ENCODE data around the gene EYA3. TPM values are rescaled to one million over a fixed set of nuclear protein-coding genes. Genes with fewer than 3 reads are reported as not detected.
"Not testable (repeated sequence)": the region's sequence is repeated elsewhere in the genome, so short reads cannot be mapped to it uniquely, and the experiment has no call there.

Gene EYA3
- total RNA-seq, 1 experiment from 2014 or later: 8.6 TPM

DNA sequence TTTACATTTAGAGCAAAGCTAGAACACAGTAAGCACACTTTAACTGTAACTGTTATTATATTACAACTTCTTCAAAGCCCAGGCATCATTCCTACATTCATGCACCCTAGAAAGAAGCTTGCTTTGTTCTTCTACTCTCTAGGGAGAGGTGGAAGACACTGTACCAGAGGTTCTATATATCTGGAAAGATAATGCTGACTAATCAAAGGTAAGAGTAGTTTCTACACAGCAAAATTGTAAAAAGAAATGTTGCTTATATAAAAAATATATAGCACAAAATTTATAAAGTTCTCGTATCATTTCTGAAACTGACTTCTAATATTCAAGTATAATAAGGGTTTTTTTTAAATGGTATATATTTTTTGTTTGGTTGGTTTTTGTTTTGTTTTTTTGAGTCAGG is 44.0 kb downstream of the EYA3 start:
- in situ Hi-C loops (cut with HindIII; ENCODE audit: low pct_unique_long_range_greater_than_20kb, low sequenced_read_pairs): no loop called here
- no peak for DNase-seq (ENCODE audit: low read depth)

DNA sequence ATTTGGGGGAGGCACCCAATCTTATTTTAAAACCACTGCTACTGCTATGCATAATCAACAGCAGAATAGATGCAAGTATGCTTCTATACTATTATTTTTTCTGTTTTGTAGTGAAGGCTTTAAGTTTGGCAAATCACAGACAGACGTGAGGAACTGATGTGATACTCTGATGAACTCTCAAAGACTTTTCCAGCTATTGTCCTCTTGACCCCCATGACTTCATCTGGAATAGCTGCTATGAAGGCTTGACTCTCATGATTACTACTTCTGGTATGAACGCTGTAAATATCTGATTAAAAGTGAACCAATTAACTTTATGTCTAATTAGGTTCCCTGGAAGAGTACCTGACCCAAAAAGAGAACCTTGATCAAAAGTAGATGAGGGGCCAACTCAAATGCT is 49.1 kb downstream of the EYA3 start:
- in situ Hi-C loops (cut with HindIII; ENCODE audit: low pct_unique_long_range_greater_than_20kb, low sequenced_read_pairs): no loop called here
- no peak for DNase-seq (ENCODE audit: low read depth)

DNA sequence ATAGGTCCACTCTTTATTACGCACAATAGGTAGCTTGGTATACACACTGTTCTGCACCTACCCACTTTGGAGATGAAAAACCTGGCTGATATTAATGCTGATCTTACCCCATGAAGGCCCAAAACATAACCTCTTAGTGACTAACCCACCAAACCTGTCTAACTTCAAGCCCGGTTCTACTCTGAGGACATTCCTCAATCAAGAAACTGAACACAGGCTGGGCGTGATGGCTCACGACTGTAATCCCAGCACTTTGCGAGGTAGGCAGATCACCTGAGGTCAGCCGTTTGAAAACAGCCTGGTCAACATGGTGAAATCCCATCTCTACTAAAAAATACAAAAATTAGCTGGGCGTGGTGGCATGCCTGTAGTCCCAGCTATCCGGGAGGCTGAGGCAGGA is 50.5 kb downstream of the EYA3 start:
- DNase-seq (ENCODE audit: low read depth): no peak
- in situ Hi-C loops (cut with HindIII; ENCODE audit: low pct_unique_long_range_greater_than_20kb, low sequenced_read_pairs): no loop called here

DNA sequence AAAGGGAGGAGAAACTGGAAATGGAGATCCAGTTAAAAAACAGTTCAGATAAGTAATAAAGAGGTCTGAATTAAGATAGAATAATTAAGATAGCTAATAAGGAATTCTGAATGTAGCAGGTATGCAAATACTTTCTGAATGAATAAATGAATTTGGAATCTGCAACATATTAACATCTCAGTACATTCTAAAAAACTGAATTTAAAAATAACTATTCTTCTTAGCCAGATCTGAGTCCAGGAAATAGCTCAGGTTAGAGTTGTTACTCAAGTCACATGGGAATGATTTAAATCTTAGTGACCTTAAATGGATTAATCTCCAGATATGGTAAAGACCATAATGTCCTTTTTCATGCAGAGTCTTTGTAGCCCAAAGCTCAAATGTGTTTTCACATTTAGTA is 51.2 kb downstream of the EYA3 start:
- in situ Hi-C loops (cut with HindIII; ENCODE audit: low pct_unique_long_range_greater_than_20kb, low sequenced_read_pairs): no loop called here
- DNase-seq (ENCODE audit: low read depth): no peak

DNA sequence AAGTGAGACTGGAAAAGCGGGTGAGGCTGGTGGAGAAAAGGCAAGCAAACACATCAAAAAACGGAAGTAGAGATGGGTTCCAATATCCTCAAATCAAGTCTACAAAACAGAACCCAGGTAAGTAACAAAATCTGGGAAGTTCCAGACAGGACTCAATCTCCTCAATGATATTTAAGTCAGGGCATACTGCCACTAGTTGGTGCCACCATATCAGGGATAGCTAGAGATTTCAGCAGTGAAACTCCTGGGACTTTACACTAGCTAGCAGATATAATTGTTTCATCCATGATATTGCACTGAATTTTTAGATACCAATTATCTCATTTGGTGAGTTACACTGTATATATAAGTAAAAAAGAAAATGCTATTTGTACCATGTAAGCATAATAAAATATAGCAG is 52.0 kb downstream of the EYA3 start:
- in situ Hi-C loops (cut with HindIII; ENCODE audit: low pct_unique_long_range_greater_than_20kb, low sequenced_read_pairs): no loop called here

DNA sequence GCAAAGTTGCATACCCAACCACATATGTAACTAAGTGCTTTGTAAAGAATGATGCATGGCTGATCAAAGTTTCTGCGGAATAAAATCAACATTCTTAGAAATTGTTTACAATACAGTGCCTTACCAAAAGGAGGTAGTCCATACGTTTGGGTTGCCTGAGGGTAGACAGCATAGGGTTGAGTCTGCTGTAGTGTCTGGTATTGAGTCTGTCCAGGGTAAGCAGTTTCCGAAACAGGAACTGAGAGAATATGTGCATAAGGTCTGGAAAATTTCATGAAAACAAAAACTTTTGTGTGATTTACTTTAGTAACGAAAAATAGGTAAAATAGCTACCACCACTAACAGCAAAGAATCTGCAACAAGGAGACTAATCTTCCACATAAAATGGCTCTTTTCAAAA is 53.0 kb downstream of the EYA3 start:
- in situ Hi-C loops (cut with HindIII; ENCODE audit: low pct_unique_long_range_greater_than_20kb, low sequenced_read_pairs): no loop called here
- DNase-seq (ENCODE audit: low read depth): no peak

More for the DNA sequence above, 52.0 kb downstream of the EYA3 start:
- no peak for DNase-seq (ENCODE audit: low read depth)

DNA sequence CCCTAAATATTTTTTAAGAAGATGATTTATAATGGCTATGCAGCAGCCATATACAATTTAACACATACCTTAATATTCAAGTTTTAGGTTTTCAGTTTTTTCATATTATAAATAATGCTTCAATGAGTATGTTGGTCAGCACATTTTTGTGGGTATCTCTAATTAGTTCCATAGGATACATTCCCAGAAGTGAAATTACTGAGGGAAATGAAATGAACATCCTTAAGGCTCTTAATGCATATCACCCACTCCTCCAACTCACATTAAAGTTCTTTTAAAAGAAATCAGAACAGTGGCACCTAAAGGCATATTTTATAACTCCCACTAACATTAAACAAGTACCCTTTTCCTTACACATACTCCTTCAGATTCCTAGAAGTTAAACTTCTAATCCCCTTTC is 56.1 kb downstream of the EYA3 start:
- no peak for DNase-seq (ENCODE audit: low read depth)
- in situ Hi-C loops (cut with HindIII; ENCODE audit: low pct_unique_long_range_greater_than_20kb, low sequenced_read_pairs): no loop called here

DNA sequence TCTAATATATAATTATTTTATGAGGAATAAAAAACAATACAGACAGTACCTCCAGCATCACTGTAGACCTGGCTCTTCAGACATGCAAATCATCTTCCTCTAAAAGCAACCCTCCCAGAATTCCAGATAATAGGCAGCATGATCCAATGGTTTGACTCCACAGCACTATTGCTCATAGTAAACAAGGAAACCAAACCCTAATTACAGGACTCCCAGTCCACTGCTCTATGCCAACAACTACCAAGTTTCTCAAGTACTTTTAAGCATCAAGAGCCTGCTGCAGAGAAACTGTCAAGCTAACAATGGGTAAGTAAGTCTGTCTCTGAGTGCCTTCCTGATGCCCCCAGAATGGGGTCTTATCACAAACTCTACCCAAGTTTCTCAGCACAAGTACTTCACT is 57.2 kb downstream of the EYA3 start:
- DNase-seq (ENCODE audit: low read depth): no peak
- in situ Hi-C loops (cut with HindIII; ENCODE audit: low pct_unique_long_range_greater_than_20kb, low sequenced_read_pairs): no loop called here

DNA sequence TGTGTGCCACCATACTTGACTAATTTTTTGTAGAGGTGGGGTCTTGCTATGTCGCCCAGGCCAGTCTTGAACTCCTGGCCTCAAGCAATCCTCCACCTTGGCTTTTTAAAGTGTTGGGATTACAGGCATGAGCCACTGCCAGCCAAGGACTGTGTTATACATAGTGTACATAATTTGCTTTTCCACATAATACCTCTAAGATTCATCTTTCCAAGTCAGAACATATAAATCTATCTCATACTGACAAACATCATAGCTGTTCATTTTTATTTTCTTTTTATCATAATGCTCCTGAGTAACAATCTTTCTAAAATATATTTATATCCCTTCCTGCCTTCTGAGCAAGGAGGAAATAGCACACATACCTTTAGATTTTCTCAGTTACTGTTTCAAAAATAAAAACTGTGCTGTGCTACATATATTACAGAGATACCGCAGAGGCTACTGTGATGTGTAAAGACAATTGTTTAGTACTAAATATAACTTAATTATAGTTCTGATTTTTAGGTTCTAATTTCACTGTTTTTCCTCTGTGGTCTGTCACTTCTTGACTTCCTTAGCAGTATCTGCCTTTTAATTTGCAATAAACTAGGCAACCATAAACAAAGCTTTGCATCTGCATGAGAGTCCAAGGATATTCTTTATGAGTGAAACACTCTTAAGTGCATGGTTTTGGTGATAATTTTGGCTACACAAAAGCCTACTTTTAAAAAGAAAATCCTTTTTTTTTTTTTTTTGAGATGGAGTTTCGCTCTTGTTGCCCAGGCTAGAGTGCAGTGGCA is 59.3 kb downstream of the EYA3 start:
- in situ Hi-C loops (cut with HindIII; ENCODE audit: low pct_unique_long_range_greater_than_20kb, low sequenced_read_pairs): no loop called here
- DNase-seq (ENCODE audit: low read depth): no peak

DNA sequence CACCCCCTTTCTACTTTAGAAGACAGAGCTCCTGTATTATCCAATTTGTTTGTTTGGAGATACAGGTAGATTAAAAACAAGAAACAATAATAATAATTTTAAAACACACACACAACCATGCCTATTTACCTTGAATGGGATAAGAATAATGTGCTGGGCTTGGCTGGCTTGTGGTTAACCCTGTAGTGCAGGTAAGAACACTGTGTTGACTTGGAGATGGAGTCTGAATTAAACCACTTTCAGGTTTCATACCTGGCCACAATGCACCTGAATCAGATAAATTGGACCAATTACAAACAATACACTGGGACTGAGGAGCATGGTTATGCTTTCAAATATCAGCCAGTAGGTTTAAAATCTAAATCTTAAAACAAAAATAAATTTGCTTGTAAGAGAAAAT is 60.8 kb downstream of the EYA3 start:
- no peak for DNase-seq (ENCODE audit: low read depth)
- in situ Hi-C loops (cut with HindIII; ENCODE audit: low pct_unique_long_range_greater_than_20kb, low sequenced_read_pairs): no loop called here

DNA sequence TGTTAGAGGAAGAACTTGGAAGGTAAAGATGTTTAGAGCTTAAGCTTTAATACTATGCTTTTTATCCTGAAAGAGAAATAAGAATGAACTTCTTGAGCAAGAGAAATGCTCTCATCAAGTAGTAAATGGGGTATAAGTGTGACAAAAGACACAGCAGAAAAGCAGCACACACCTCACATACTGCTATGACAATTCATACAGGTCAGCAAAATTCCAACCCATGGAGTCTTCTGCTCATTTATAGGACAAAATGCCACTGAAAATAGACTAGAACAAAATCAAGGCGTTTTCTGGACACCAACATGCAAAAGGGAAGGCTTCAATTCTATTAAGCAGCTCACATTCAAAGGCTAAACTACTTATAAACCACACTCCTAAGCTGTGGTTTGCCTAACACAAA is 61.2 kb downstream of the EYA3 start:
- no peak for DNase-seq (ENCODE audit: low read depth)
- in situ Hi-C loops (cut with HindIII; ENCODE audit: low pct_unique_long_range_greater_than_20kb, low sequenced_read_pairs): no loop called here

DNA sequence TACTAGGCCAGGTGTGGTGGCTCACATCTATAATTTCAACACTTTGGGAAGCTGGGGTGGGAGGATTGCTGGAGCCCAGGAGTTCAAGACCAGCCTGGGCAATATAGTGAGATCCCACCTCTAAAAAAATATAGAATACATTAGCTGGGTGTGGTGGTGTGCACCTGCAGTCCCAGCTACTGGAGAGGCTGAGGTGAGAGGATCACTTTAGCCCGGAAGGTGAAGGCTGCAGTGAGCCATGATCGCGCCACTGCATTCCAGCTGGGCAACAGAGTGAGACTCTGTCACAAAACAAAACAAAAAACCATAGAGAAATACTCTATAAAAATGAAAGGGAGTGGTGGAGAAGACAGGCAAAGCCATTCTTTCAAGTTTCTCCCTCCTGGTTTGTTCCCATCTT is 62.1 kb downstream of the EYA3 start:
- DNase-seq (ENCODE audit: low read depth): no peak
- in situ Hi-C loops (cut with HindIII; ENCODE audit: low pct_unique_long_range_greater_than_20kb, low sequenced_read_pairs): no loop called here

DNA sequence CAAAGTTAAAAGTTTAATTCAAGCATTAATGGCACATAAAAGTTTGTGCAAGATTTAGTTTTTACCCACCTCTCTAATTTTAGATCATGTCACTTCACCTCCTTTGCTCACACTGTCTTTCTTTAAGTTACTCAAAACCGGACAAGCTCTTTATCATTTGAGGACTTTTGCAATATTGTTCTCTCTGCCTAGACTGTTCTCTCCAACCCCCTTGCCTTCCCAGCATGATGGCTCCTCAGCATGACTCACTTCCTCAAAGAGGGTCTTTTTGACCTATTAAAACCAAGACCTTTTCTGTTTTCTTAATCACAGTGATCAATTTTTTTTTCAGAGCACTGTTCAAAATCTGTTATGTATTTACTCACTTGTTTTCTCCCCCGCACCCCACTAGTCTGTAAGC is 67.3 kb downstream of the EYA3 start:
- no peak for DNase-seq (ENCODE audit: low read depth)
- in situ Hi-C loops (cut with HindIII; ENCODE audit: low pct_unique_long_range_greater_than_20kb, low sequenced_read_pairs): no loop called here

DNA sequence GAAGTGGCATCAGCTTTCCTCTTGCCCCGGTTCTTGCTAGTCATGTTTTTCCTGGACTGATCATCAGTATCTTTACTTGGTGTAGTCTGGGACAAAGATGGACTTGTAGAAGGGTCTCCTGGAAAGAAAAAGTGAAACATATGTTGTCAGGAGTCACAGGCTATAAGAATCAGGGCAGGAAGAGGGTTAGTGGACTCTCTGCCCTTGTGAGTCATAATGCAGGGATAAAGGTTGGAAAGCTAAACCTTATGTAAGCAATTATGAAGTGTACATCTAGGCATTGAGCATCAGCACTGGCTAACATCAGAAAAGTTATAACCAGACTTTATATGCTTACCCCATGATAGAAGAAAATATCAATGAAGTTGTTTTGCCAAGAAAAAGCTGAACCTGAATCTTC is 77.4 kb downstream of the EYA3 start:
- no peak for DNase-seq (ENCODE audit: low read depth)
- in situ Hi-C loops (cut with HindIII; ENCODE audit: low pct_unique_long_range_greater_than_20kb, low sequenced_read_pairs): no loop called here

DNA sequence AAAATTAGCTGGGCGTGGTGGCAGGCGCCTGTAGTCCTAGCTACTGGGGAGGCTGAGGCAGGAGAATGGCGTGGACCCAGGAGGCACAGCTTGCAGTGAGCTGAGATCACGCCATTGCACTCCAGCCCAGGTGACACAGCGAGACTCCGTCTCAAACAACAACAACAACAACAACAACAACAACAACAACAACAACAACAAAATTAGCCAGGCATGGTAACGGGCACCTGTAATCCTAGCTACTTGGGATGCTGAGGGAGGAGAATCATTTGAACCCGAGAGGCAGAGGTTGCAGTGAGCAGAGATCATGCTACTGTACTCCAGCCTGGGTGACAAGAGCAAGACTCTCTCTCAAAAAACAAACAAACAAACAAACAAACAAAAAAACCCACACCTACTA is 85.3 kb downstream of the EYA3 start:
- DNase-seq (ENCODE audit: low read depth): not testable (repeated sequence)

DNA sequence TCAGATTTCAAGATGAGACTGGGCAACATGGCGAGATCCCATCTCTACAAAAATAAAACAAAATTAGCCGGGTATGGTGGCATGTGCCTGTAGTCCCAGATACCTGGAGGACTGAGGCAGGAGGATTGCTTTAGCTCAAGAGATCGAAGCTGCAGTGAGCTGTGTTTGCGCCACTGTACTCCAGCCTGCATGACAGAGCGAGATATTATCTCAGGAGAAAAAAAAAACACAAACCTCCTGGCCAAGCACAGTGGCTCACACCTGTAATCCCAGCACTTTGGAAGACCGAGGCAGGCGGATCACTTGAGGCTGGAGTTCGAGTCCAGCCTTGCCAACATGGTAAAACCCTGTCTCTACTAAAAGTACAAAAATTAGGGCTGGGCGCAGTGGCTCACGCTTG is 85.8 kb downstream of the EYA3 start:
- no peak for DNase-seq (ENCODE audit: low read depth)
- in situ Hi-C loops (cut with HindIII; ENCODE audit: low pct_unique_long_range_greater_than_20kb, low sequenced_read_pairs): no loop called here

More for the DNA sequence above, 85.3 kb downstream of the EYA3 start:
- in situ Hi-C loops (cut with HindIII; ENCODE audit: low pct_unique_long_range_greater_than_20kb, low sequenced_read_pairs): not testable (repeated sequence)

DNA sequence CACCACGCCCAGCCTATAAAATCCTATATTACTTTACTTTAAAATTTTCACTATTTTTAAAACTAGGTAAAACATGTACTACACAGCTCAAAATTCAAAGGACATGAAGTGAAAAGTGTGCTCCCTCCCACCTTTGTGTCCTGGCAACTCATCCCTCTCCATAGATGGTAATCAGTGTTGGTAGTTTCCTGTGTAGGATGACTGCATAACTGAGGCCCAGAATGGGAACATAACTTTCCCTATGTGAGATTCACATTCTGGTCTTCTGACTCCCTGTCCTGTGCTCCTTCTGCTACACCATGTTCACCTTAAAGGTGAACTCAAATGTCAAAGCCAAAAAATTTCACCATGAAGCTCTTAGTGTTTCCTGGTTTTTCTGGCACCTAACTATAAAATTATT is 89.4 kb downstream of the EYA3 start:
- no peak for DNase-seq (ENCODE audit: low read depth)
- in situ Hi-C loops (cut with HindIII; ENCODE audit: low pct_unique_long_range_greater_than_20kb, low sequenced_read_pairs): no loop called here

DNA sequence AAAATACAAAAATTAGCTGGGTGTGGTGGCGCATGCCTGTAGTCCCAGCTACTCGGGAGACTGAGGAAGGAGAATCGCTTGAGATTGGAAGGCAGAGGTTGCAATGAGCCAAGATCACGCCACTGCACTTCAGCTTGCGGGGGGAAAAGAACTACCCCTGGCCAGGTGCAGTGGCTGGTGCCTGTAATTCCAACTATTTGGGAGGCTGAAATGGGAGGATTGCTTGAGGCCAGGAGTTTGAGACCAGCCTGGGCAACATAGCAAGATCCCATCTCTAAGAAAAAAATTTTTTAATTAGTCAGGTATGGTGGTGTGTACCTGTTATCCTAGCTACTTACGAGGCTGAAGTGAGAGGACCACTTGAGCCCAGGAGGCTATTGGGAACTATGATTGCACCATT is 93.9 kb downstream of the EYA3 start:
- in situ Hi-C loops (cut with HindIII; ENCODE audit: low pct_unique_long_range_greater_than_20kb, low sequenced_read_pairs); DNase-seq (ENCODE audit: low read depth): not testable (repeated sequence)

DNA sequence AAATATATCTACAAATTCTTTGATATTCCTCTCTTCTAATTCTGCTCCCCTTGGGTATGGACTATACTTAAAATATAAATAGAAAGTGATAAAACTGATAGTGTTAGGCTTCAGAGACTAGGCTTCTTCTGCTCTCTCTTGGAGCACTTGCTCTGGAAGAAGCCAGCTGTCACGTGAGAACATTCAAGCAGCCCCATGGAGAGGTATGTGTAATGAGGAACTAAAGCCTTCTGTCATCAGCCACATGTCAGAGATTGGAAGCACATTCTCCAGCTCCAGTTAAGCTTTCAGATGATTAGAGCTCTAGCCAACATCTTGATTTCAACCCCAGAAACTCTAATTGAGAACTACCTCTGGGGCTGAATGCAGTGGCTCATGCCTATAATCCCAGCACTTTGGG is 94.3 kb downstream of the EYA3 start:
- in situ Hi-C loops (cut with HindIII; ENCODE audit: low pct_unique_long_range_greater_than_20kb, low sequenced_read_pairs): no loop called here
- DNase-seq (ENCODE audit: low read depth): no peak

DNA sequence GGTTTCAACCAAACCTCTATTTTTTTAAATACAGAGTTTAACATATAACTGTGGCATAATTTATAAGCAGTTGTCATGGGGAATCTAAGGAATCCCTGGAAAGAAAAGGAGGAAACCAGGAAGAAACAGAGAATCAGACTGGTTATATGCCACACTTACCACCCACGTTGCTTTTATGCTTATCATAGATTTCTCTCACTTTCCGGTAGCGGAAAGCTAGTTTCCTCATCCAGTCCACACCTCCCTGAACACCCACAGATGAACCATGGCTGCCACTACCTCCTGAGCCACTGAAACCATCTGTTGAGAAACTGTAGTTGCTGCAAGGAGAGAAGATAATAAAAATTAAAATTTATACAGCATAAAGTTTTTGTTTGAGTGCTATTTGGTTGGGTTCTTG is 95.2 kb downstream of the EYA3 start:
- in situ Hi-C loops (cut with HindIII; ENCODE audit: low pct_unique_long_range_greater_than_20kb, low sequenced_read_pairs): no loop called here

More for the DNA sequence above, 95.2 kb downstream of the EYA3 start:
- no peak for DNase-seq (ENCODE audit: low read depth)
